GM18507 (cell line): ENCODE measurements around the gene KDM8.
"Not testable (repeated sequence)": the region's sequence is repeated elsewhere in the genome, so short reads cannot be mapped to it uniquely, and the experiment has no call there.

Source experiments
- DNase-seq: peaks from one replicate; pipeline ENCODE4 v3.0.0; 2011; ENCODE audit warnings: low read depth; ENCODE audit not compliant: insufficient read length; ENCODE audit errors: extremely low spot score
- FAIRE-seq: peaks from 2 replicates; lab custom pipeline; 2011; peaks lifted over from hg19 to GRCh38; lab: Jason Lieb, UNC

KDM8 gene

DNA sequence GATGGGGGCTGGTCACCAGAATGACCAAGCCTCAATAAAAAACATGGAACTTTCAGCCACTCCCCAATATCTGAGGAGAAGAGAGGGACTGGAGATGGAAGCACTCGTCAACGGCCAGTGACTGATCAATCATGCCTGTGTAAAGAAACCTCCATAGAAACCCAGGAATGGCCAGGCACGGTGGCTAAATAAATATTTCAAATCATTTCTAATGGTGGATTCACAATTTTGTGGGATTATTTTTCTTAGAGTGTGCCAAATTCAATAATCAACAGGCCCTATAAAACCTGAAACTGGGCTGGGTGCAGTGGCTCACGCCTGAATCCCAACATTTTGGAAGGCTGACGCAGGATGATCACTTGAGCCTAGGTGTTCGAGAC lies 48.9 kb downstream of the KDM8 start:
- no peak for DNase-seq
- no peak for FAIRE-seq

DNA sequence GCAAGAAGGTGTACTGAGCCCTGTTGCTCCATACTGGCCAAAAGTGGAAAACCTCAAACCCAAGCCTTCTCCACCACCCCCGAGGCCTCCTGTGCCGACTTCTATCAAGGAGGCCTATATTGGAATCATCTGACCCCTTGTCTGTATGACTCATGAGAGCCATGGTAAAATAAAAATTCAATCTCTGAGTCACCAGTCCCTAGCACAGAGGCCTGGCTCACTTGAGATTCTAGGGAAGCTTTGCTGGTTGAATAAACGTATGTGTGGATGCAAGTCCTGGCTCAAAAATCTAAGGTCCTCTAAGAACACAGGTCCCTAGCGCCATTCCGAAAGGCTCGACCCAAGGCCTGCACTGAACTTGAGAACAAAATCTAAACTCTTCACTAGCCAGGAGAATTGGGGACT lies 50.2 kb downstream of the KDM8 start:
- DNase-seq (no peak), FAIRE-seq (no peak)

DNA sequence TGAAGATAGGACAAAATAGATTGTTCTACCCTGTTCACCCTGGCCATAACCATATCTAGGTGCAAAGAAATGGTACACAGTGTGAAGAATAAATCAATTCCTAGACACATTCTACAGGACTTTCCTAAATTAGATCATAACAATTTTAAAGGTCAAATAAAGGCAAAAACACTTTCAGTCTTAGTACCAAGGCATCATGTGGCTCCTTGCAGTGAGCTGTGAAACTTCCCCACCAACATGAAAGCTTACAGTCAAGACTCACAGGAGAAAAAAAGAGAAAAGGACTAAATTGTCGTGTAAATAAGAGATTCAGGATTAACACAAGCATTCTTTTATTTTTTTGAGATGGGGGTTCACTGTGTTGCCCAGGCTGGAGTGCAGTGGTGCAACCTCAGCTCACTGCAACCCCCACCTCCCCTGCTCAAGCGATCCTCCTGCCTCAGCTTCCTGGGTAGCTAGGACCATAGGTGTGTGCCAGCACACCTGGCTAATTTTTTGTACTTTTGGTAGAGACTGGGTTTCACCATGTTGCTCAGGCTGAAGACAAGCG lies 51.0 kb downstream of the KDM8 start:
- FAIRE-seq (peak; percentile 89), DNase-seq (no peak)

DNA sequence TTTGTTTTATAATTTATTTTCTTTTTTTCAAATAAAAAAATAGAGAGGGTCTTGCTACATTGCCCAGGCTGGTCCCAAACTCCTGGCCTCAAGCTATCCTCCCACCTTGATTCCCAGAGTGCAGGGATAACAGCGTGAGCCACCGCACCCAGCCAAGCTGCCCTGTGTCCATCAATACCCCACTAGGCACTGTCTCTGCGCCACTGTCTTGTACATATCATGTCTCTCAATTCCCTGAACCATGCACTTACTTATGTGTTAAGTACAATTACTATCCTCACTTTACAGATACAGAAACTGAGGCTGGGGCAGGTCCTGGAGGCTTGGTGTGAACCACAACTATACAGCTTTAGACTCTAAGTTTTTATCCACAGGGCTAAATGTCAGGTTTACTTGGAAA lies 53.5 kb downstream of the KDM8 start:
- no peak for FAIRE-seq
- no peak for DNase-seq

DNA sequence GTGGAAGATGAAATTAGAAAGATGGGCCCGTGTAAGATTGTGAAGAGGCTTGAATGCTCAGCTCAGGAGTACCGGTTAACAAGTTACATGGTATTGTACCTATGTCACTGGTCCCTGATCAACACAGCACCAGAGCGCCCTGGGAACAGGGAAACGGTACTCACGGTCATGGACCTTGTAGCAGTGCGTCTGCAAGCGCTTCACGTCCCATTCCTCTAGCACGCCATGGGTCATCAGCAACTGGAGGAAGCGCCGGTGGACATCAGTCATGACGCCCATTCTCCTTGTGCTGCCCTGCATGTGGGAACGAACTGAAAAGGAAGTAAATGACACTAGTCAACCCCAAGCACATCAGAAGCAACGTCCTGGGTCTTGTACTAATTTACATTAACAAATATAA lies 53.9 kb downstream of the KDM8 start:
- FAIRE-seq, result no peak
- DNase-seq, result no peak

DNA sequence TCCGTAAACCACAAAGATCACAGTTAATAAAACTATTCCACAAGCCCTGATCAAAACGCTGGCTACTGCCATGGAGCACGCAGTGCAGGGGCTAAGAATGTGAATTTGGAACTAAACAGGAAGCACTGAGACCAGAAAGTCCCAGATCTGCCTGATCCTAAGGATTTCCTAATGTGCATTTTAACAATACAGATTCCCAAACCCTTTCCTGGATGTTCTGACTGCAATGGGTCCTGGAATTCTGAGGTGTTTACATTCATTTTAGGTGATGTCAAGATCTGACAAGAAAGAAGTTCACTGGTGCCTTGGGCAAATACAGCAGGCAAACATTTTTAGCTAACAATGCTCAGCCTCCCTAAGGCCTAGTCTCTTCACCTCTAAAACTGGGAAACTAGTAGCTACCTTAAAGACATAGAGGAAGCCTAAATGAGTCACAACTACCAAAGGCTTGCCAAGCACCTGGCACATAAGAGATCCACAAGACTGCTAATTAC lies 55.0 kb downstream of the KDM8 start:
- FAIRE-seq (no peak), DNase-seq (no peak)

DNA sequence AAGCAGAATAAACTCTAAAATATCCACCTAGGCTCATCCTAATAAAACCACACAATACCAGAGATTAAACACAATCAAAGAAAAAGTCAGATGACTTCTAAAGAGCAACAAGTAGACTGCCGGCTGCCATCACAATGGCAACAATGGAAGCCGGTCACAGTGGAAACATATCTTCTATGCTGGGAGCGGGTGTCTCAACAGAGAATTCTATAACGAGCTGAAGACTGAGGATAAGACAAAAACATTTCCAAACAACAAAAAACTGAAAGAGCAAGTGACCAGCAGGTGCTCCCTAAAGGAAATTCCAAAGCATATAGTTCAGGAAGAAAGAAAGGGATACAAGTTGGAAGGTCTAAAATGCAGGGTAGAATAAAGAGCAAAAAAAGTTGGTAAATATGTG lies 56.4 kb downstream of the KDM8 start:
- FAIRE-seq, result no peak
- no peak for DNase-seq

DNA sequence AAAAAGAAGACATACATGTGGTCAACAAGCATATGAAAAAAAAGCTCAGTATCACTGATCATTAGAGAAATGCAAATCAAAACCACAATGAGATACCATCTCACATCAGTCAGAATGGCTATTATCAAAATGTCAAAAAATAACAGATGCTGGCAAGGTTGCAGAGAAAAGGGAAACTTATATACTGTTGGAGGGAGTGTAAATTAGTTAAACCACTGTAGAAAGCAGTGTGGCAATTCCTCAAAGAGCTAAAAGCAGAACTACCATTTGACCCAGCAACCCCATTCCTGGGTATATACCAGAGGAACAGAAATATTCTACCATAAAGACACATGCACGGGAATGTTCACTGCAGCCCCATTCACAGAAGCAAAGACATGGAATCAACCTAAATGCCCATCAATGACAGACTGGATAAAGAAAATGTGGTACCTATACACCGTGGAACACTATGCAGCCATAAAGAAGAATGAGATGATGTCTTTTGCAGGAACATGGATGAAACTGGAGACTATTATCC lies 59.6 kb downstream of the KDM8 start:
- not testable (repeated sequence) for DNase-seq, FAIRE-seq

DNA sequence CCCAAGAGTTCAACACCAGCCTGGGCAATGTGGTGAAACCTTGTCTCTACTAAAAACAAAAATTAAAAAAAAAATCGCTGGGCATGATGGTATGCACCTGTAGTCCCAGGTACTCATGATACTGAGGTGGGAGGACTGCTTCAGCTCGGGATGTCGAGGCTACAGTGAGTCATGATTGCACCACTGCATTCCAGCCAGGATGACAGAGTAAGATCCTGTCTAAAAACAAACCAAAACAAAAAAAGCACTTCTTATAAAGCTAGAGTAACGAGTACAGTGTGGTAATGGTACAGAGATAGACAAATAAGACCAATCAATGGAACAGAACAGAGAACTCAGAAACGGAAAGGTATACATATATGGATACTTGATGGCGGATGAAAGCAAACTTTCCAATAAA lies 60.8 kb downstream of the KDM8 start:
- DNase-seq (no peak), FAIRE-seq (no peak)

DNA sequence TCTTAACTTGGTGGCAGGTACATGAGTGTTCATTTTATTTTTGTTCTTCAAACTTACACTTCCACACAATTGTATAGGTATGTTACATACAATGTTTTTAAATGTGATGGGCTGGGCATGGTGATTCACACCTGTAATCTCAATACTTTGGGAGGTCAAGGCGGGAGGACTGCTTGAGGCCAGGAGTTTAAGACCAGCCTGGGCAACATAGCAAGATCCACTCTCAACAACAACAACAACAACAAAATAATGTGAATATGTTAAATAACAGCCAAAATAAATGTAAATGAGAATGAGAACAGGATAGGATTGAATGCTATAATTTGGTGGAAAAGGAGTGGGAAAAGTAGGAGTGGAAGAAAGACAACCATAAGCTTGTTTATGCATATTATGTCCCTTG lies 62.7 kb downstream of the KDM8 start:
- DNase-seq (no peak), FAIRE-seq (no peak)

DNA sequence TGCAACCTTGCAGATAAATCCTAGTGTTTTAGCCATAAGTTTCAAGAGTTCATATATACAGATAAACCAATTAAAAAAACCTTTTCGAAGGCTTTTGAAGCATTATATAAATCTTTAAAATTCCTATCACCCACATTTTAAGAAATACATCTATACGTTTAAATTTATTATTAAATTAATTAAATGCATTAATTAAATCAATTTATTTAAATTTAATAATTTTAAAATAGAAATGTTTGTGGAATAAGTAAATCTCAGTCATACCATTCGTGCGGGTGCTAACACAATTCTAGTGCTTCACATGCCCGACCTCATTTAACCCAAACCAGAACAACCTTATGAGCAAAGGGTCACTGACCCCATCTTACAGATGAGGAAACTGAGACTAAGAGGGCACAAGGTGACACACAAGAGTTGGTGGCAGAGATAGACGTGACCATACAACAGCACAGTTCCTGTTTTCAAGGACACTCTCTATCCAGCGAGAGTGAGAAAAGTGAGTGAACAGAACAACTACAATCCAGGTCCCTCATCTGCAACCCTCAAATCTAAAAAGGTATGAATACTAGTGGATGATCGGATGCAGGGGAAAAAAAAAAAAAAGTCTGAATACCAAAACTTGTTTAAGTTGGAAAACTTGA lies 63.8 kb downstream of the KDM8 start:
- no peak for FAIRE-seq
- DNase-seq, result no peak

DNA sequence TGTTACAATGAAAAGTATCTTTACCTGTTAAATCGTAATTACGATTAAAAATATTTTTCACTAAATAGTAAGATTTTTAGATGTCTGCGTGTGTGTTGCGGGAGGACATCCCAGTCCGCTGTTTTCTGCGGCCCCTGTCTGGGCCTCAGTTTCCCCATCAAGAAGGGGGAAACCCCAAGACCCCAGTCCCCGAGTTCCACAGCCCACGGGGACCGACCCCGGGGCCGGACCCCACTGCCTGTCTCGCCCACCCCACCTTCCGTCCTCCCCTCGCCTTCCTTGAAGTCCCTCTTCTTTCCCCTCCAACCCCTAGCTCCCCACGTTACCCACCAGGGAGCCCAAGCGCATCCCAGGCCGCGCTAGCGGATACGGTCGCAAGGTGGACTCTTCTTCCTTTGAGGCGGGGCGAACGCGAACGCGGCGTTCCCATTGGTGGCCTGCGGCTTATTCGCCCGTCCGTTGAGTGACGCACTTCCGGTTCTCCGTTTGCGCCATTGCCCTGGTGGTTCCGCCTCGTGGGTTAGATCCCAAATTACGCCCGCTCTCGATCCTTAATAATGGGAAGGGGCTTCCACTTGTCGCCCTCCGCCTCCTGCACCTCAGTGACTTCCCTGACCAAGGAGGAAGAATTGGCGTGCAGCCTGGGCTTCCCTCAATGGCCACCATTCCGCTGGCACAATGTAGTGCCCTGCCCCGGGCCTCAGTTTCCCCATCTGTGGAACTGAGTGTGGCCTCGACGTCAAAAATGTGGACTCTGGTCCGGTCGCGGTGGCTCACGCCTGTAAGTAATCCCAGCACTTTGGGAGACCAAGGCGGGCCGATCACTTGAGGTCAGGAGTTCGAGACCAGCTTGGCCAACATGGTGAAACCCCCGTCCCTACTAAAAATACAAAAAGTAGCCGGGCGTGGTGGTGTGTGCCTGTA lies 65.3 kb downstream of the KDM8 start, which contains the start of gene NSMCE1:
TSS of gene NSMCE1 (minus strand) at position 397 of the 924 bp plus-strand sequence. CDS start 11,202 bp downstream, outside the sequence.
- peak; percentile 97 for FAIRE-seq
- DNase-seq, result peak; percentile 93

DNA sequence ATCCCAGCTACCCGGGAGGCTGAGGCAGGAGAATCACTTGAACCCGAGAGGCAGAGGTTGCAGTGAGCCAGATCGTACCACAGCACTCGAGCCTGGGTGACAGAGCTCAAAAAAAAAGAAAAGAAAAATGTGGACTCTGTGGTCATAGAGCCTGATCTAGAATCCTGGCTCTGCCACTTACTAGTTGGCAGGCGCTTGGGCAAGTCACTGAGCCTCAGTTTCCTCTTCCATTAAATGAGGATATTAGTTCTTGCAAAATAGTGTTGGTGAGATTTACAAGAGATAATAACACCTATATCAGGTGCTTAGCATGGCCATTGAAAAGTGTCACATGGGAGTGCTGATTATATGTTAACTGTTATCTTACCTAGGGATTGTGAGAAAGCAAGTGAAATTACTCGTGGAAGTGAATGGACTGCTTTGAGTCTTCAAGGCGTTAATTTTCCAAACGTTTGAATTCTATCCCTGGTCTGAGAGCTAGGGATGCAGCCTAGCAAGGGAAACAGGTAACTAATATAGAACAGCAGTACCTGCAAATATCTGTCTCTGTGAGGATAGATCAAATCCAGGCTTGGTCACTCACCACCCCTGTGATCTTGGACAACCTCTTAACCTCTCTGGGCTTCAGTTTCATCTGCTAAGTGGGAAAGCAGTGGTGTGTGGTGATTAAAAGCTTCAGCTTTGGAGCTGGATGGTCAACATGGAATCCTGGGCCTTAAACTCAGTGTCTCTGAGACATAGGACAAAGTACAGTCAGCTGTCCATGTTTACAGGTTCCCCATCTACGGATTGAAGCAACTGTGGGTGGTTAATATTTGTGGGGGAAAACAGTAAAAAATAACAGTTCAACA lies 66.2 kb downstream of the KDM8 start:
- DNase-seq, result no peak
- FAIRE-seq, result no peak

DNA sequence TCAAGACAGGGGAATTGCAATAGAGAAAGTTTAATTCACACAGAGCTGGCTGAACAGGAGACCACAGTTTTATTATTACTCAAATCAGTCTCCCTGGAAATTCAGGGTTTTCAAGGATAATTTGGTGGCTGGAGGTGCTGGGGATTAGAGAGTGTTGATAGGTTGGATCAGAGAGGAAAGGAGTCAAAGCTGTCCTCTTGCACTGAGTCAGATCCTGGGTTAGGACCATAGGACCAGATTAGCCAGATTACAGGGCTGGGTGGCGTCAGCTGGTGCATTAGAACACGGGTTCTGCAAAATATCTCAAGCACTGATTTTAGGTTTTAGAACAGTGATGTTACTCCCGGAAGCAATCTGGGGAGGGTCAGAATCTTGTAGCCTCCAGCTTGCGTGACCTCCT lies 67.0 kb downstream of the KDM8 start:
- DNase-seq (no peak), FAIRE-seq (no peak)
